K562 (cell line): ENCODE measurements around the gene PGBD4. TPM values are rescaled to one million over a fixed set of nuclear protein-coding genes. Genes with fewer than 3 reads are reported as not detected.
A peak's percentile ranks its signal among the peaks of the same experiment; 100 is the strongest.

Experiments
- ARHGAP35 ChIP-seq: fragments of 450-650 bp; IDR thresholded peaks from 2 replicates; pipeline ENCODE4 v1.6.1; 2018; ENCODE audit not compliant: partially characterized antibody
- CAMTA2 ChIP-seq: fragments of 250-450 bp; sonication (Bioruptor Pico); conservative IDR thresholded peaks from 2 replicates; pipeline ENCODE4 v1.5.1; 2022
- CEBPB ChIP-seq: fragments of 450-650 bp; IDR thresholded peaks from 2 replicates; pipeline ENCODE4 v1.6.1; 2016; ENCODE audit warnings: missing genetic modification characterization, missing compliant biosample characterization
- CREM ChIP-seq: IDR thresholded peaks from 2 replicates; pipeline ENCODE4 v1.6.1; 2014; ENCODE audit warnings: antibody characterized with exemption, low read depth
- CTBP1 ChIP-seq: fragments of 450-650 bp; IDR thresholded peaks from 2 replicates; pipeline ENCODE4 v1.6.1; 2016; ENCODE audit warnings: borderline replicate concordance
- DIDO1 ChIP-seq: fragments of 450-650 bp; IDR thresholded peaks from 2 replicates; pipeline ENCODE4 v1.6.1; 2016; ENCODE audit warnings: low read depth, missing biosample characterization, missing genetic modification characterization
- DLX4 ChIP-seq: fragments of 250-450 bp; sonication (Bioruptor Pico); IDR thresholded peaks from 2 replicates; pipeline ENCODE4 v1.6.1; 2021; ENCODE audit warnings: mild to moderate bottlenecking
- DPF2 ChIP-seq: fragments of 450-650 bp; IDR thresholded peaks from 2 replicates; pipeline ENCODE4 v1.6.1; 2016
- EGR1 ChIP-seq: fragments of 450-650 bp; conservative IDR thresholded peaks from 2 replicates; pipeline ENCODE4 v1.6.1; 2017; ENCODE audit warnings: mild to moderate bottlenecking
- HDAC2 ChIP-seq: fragments of 450-650 bp; IDR thresholded peaks from 2 replicates; pipeline ENCODE4 v1.6.1; 2016; ENCODE audit warnings: mild to moderate bottlenecking
- MEF2A ChIP-seq: IDR thresholded peaks from 2 replicates; pipeline ENCODE4 v1.6.1; 2011; ENCODE audit warnings: low read depth, mild to moderate bottlenecking, low read length, moderate library complexity; ENCODE audit not compliant: control insufficient read depth
- RFX1 ChIP-seq: fragments of 450-650 bp; IDR thresholded peaks from 2 replicates; pipeline ENCODE4 v1.6.1; 2016; ENCODE audit warnings: mild to moderate bottlenecking, moderate library complexity
- RNF2 ChIP-seq: sonication (generic); IDR thresholded peaks from 2 replicates; pipeline ENCODE4 v1.6.1; 2016
- SIN3B ChIP-seq: fragments of 450-650 bp; IDR thresholded peaks from 2 replicates; pipeline ENCODE4 v1.6.1; 2017; ENCODE audit warnings: low read depth, mild to moderate bottlenecking, moderate library complexity
- SMARCA5 ChIP-seq: fragments of 450-650 bp; IDR thresholded peaks from 2 replicates; pipeline ENCODE4 v1.6.1; 2016
- ZFP91 ChIP-seq: sonication (generic); formaldehyde crosslinking; IDR thresholded peaks from 2 replicates; pipeline ENCODE4 v1.8.0; 2022; ENCODE audit warnings: mild to moderate bottlenecking, missing genetic modification reagents
- ZNF212 ChIP-seq: fragments of 450-650 bp; formaldehyde crosslinking; IDR thresholded peaks from 2 replicates; pipeline ENCODE4 v1.4.0; 2020; ENCODE audit warnings: mild to moderate bottlenecking
- ZNF282 ChIP-seq: sonication (generic); formaldehyde crosslinking; IDR thresholded peaks from 2 replicates; pipeline ENCODE4 v1.8.1; 2023; ENCODE audit warnings: missing genetic modification reagents
- ZNF408 ChIP-seq: fragments of 250-450 bp; sonication (Bioruptor Pico); IDR thresholded peaks from 2 replicates; pipeline ENCODE4 v1.4.0; 2020; ENCODE audit warnings: low read depth, mild to moderate bottlenecking, moderate library complexity
- ZNF518B ChIP-seq: fragments of 250-450 bp; sonication (Bioruptor Pico); IDR thresholded peaks from 2 replicates; pipeline ENCODE4 v1.5.0; 2021; ENCODE audit warnings: mild to moderate bottlenecking, moderate library complexity
- ZNF586 ChIP-seq: fragments of 450-650 bp; formaldehyde crosslinking; conservative IDR thresholded peaks from 2 replicates; pipeline ENCODE4 v1.4.0; 2020; ENCODE audit warnings: mild to moderate bottlenecking, moderate library complexity
- ZNF75A ChIP-seq: fragments of 450-650 bp; formaldehyde crosslinking; IDR thresholded peaks from 2 replicates; pipeline ENCODE4 v1.4.0; 2020; ENCODE audit warnings: mild to moderate bottlenecking
- polyA plus RNA-seq, 8 experiments: library from polyadenylated mRNA; depleted of rRNA in 4 of 8; stranded (reverse) in 5 of 8; unstranded in 3 of 8; fragments of >200 nt; fragmentation: Nextera tagmentation in 2 of 8; fragmentation: Illumina TruSeq in 1 of 8; extraction: Ambion mirVana in 2 of 8; extraction: Trizol in 1 of 8; gene quantifications; 2 replicates each; pipeline versions ENCODE4 v1.2.1 to v1.2.3, GENCODE V29; 2011 to 2014; ENCODE audit warnings: inconsistent platforms in 1 of 8, missing spikeins in 1 of 8
- total RNA-seq, 7 experiments: library from RNA; depleted of rRNA in 6 of 7; stranded (reverse); fragments of >200 nt in 6 of 7; fragmentation: Illumina TruSeq in 2 of 7; extraction: Trizol in 2 of 7; gene quantifications; 2 replicates each; pipeline versions ENCODE4 v1.2.1 to v1.2.3, GENCODE V29; 2011 to 2021; ENCODE audit warnings: low replicate concordance in 1 of 7
- TF ChIP-seq, protein P1 (sequence below): fragments of 450-650 bp; formaldehyde crosslinking; IDR thresholded peaks from 2 replicates; pipeline ENCODE4 v1.4.0; 2022; ENCODE audit warnings: missing genetic modification characterization

Gene PGBD4
- total and polyA plus RNA-seq, 9 of the 15 experiments (the other 6 are each of a cell fraction or from before 2014, with no cell fraction given) = 2.1 to 4.9 (median 2.7) TPM

DNA sequence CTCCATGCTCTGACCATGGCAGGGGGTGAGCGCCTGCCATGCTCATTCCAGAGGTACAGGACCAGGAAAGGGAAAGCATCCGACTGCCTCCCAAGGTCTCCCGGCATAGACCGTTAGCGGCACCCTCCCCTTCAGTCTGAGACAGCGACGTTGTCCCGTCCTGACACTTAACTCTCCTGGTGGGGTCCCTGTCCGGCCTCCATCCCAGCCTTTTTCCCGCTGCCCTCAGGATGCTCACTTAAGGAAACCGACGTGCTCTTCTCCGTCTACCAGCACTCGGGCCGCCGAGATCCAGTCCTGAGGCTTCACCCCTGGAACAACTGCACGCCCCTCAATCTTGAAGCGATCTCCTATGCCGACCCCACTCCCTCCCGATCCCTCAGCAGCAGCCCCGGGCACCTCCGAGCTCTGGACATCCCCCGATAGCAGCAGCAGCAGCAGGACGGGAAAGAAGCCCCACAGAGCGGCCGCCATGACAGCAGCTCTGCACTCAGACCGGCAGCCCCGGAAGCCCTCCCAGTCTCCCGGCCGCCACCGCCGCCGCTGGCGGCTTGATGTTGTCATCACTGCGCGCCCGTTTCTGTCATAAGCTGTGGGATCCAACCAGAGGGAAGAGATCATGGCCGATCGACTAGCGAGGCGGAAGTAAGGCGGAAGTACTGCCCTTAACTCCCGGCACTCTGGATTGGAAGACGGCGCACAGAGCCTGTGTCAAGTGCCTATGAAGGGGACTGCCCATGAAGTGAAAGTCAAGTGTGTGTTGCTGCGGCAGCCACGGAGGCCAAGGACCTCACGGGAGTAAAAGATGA lies at the start of gene PGBD4, which contains the start of gene EMC7 (continued):
- TF ChIP-seq DLX4 (CRISPR knock-in tag) = no peak
- no peak for TF ChIP-seq ZNF75A (CRISPR knock-in tag)
- TF ChIP-seq RNF2 = 0 out of 2 replicates have a peak, but pooled peaks have one; percentile 59
- TF ChIP-seq ZNF282 (CRISPR knock-in tag) = no peak
- peak; percentile 86 for TF ChIP-seq SIN3B
- TF ChIP-seq ZNF586 (CRISPR knock-in tag) = no peak
- no peak for TF ChIP-seq MEF2A
- no peak for TF ChIP-seq ZFP91 (CRISPR knock-in tag)
- TF ChIP-seq CAMTA2 (CRISPR knock-in tag) = no peak
- peak; percentile 41; the same call in 1 of the 2 replicates for TF ChIP-seq DIDO1 (tag)
- TF ChIP-seq CTBP1 = no peak
- no peak for TF ChIP-seq ZNF212
- no peak for TF ChIP-seq DPF2
- TF ChIP-seq, protein P1, sequence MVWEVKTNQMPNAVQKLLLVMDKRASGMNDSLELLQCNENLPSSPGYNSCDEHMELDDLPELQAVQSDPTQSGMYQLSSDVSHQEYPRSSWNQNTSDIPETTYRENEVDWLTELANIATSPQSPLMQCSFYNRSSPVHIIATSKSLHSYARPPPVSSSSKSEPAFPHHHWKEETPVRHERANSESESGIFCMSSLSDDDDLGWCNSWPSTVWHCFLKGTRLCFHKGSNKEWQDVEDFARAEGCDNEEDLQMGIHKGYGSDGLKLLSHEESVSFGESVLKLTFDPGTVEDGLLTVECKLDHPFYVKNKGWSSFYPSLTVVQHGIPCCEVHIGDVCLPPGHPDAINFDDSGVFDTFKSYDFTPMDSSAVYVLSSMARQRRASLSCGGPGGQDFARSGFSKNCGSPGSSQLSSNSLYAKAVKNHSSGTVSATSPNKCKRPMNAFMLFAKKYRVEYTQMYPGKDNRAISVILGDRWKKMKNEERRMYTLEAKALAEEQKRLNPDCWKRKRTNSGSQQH (CRISPR knock-in tag) = no peak
- TF ChIP-seq SMARCA5 = no peak
- peak; percentile 99 for TF ChIP-seq CREM
- peak; percentile 14; the same call in 1 of the 2 replicates for TF ChIP-seq HDAC2
- TF ChIP-seq ARHGAP35 = no peak
- TF ChIP-seq EGR1 = no peak
- TF ChIP-seq ZNF518B (CRISPR knock-in tag) = no peak
- TF ChIP-seq ZNF408 = no peak
- no peak; the same call in 1 of the 2 replicates for TF ChIP-seq RFX1
- no peak for TF ChIP-seq CEBPB (tag)
